Smooth muscle cell (in vitro differentiated cells): Measurements from ENCODE around the gene TXLNB. TPM values are rescaled to one million over a fixed set of nuclear protein-coding genes. Genes with fewer than 3 reads are reported as not detected.

Source experiments
- DNase-seq: peaks from one replicate; lab custom pipeline; 2025; ENCODE audit not compliant: unreplicated experiment; lab: John Stamatoyannopoulos, UW
- H2AFZ ChIP-seq: fragments of 200-600 bp; sonication (generic); 2 replicates; pipeline ENCODE4 v1.6.0; 2016; ENCODE audit warnings: antibody characterized with exemption, low read depth, mild to moderate bottlenecking
- H3F3A ChIP-seq: fragments of 200-600 bp; sonication (generic); 2 replicates; pipeline ENCODE4 v1.6.0; 2017; ENCODE audit warnings: antibody characterized with exemption, low read depth
- H3K27ac ChIP-seq: fragments of 200-600 bp; sonication (generic); 2 replicates; pipeline ENCODE4 v1.5.1; 2016; ENCODE audit warnings: low read depth, mild to moderate bottlenecking
- H3K27me3 ChIP-seq: fragments of 200-600 bp; sonication (generic); 2 replicates; pipeline ENCODE4 v1.6.1; 2016; ENCODE audit warnings: low read depth, mild to moderate bottlenecking
- H3K36me3 ChIP-seq: fragments of 200-600 bp; sonication (generic); 2 replicates; pipeline ENCODE4 v1.5.1; 2016; ENCODE audit warnings: low read depth
- H3K4me1 ChIP-seq: fragments of 200-600 bp; sonication (generic); 2 replicates; pipeline ENCODE4 v1.5.1; 2016; ENCODE audit warnings: low read depth
- H3K4me2 ChIP-seq: fragments of 200-600 bp; sonication (generic); 2 replicates; pipeline ENCODE4 v1.6.0; 2016; ENCODE audit warnings: mild to moderate bottlenecking
- H3K4me3 ChIP-seq: fragments of 200-600 bp; sonication (generic); 2 replicates; pipeline ENCODE4 v1.5.1; 2016; ENCODE audit warnings: mild to moderate bottlenecking
- H3K79me2 ChIP-seq: fragments of 200-600 bp; sonication (generic); 2 replicates; pipeline ENCODE4 v1.6.0; 2016; ENCODE audit warnings: low read depth, mild to moderate bottlenecking
- H3K9ac ChIP-seq: fragments of 200-600 bp; sonication (generic); 2 replicates; pipeline ENCODE4 v1.6.0; 2016; ENCODE audit warnings: low read depth
- H3K9me3 ChIP-seq: fragments of 200-600 bp; sonication (generic); replicated peaks from 2 replicates; pipeline ENCODE4 v1.5.1; 2016; ENCODE audit warnings: low read depth
- H4K20me1 ChIP-seq: fragments of 200-600 bp; sonication (generic); 2 replicates; pipeline ENCODE4 v1.6.0; 2016; ENCODE audit warnings: low read depth
- WGBS: methylation state at CpG from one replicate; pipeline ENCODE4 v1.1.7; 2016; ENCODE audit warnings: low lambda C conversion rate; 5-methylcytosine and 5-hydroxymethylcytosine counted together
- polyA plus RNA-seq: library from polyadenylated mRNA; unstranded; fragments of >200 nt; fragmentation: Nextera tagmentation; extraction: Ambion mirVana; gene quantifications from 2 replicates; pipeline ENCODE4 v1.2.1, GENCODE V29; 2016
- total RNA-seq: library from RNA; depleted of rRNA; stranded (reverse); fragments of >200 nt; gene quantifications from 2 replicates; pipeline ENCODE4 v1.2.3, GENCODE V29; 2014
- TF ChIP-seq, protein P1 (sequence below): fragments of 200-600 bp; sonication (generic); IDR thresholded peaks from 2 replicates; pipeline ENCODE4 v1.5.1; 2017; ENCODE audit warnings: borderline replicate concordance, mild to moderate bottlenecking, antibody characterized with exemption; ENCODE audit not compliant: insufficient read depth, poor library complexity, severe bottlenecking

The TXLNB gene
- total and polyA plus RNA-seq, 2 experiments from 2014 or later: not detected

GRCh38 chr6:139334806-139335446 is 43.1 kb upstream of the TXLNB start:
- Histone ChIP-seq H3K27ac (peak overlapping the region; percentile 46), H3K27me3 (no peaks in the 10 kb centered on the region), H3K4me2 (no peak overlapping the region), H3K79me2 (no peaks in the 10 kb centered on the region), H3F3A (no peaks in the 10 kb centered on the region), H3K9ac (no peak overlapping the region), H2AFZ (peak overlapping the region; percentile 32), H3K4me3 (no peak overlapping the region), H3K36me3 (no peaks in the 10 kb centered on the region), H3K9me3 (no peaks in the 10 kb centered on the region), H3K4me1 (no peaks in the 10 kb centered on the region), H4K20me1 (no peaks in the 10 kb centered on the region)
- no peak for DNase-seq
- TF ChIP-seq, protein P1, sequence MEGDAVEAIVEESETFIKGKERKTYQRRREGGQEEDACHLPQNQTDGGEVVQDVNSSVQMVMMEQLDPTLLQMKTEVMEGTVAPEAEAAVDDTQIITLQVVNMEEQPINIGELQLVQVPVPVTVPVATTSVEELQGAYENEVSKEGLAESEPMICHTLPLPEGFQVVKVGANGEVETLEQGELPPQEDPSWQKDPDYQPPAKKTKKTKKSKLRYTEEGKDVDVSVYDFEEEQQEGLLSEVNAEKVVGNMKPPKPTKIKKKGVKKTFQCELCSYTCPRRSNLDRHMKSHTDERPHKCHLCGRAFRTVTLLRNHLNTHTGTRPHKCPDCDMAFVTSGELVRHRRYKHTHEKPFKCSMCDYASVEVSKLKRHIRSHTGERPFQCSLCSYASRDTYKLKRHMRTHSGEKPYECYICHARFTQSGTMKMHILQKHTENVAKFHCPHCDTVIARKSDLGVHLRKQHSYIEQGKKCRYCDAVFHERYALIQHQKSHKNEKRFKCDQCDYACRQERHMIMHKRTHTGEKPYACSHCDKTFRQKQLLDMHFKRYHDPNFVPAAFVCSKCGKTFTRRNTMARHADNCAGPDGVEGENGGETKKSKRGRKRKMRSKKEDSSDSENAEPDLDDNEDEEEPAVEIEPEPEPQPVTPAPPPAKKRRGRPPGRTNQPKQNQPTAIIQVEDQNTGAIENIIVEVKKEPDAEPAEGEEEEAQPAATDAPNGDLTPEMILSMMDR: no peak
- WGBS: 68% methylated on average over 5 of the region's 5 CpGs

DNA sequence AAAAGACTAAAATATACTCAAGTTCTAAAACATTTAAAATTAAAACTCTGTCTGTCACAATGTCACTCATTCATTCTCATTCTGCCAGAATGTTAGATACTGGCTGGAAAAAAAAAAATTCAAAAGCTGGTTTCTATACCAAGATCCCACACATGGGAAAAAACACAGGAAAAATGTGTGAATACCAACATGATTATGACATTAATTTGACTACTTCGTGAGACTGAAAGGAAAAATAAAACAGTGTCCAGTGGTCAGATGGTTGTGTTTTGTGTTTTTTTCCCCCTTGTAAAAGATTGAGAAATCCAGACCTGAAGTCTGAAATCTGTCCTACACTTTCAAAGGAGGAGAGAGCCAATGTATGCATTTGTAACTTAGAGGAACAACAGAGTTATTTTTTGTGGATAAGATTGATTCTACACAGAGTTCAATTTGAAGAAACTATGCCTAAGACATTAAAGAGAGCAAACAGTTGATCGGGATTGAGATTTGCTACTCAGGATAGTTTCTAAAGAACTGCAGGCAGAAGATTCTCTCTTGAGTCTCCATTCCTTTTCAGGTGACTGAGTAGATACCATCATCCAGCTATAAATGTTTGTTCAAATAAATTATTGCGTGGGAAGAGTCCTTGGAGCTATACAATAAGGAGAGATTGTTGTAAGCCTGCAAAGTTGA is 39.2 kb upstream of the TXLNB start:
- Histone ChIP-seq H3K4me2 (no peak overlapping the region), H3K27ac (no peak overlapping the region), H3K4me1 (no peaks in the 10 kb centered on the region), H4K20me1 (no peaks in the 10 kb centered on the region), H3K36me3 (no peaks in the 10 kb centered on the region), H3K27me3 (no peaks in the 10 kb centered on the region), H3K9me3 (no peaks in the 10 kb centered on the region), H3K4me3 (no peak overlapping the region), H3K9ac (no peak overlapping the region), H3F3A (no peaks in the 10 kb centered on the region), H3K79me2 (no peaks in the 10 kb centered on the region), H2AFZ (peak overlapping the region; percentile 76)
- 75% methylated on average over 3 of the region's 3 CpGs for WGBS
- DNase-seq: no peak
- TF ChIP-seq, protein P1: no peak

DNA sequence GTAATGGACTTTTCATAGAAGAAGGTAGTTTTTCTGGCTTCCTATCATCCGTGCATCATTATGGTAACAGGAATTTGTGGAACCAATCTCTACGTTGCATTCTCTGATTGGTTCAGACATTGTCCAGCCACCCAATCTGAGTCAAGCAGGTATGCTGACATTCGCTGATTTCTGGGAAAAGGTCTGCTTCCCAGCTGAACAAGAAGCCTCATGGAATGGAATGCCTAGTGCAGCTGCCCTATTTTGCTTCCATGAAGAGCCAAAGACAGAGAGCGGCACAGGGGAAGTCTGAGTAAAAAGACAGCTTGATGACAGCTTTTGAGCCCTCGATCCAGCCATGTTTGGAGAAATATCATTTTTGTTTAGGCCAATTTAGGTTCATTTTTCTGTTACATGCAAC is 38.5 kb upstream of the TXLNB start:
- Histone ChIP-seq H3K4me2 (no peak overlapping the region), H3K4me3 (no peak overlapping the region), H3K36me3 (no peaks in the 10 kb centered on the region), H3K9ac (no peak overlapping the region), H3K4me1 (no peaks in the 10 kb centered on the region), H3K27me3 (no peaks in the 10 kb centered on the region), H3F3A (no peaks in the 10 kb centered on the region), H4K20me1 (no peaks in the 10 kb centered on the region), H3K27ac (no peak overlapping the region), H3K9me3 (no peaks in the 10 kb centered on the region), H3K79me2 (no peaks in the 10 kb centered on the region), H2AFZ (no peak overlapping the region)
- TF ChIP-seq, protein P1: no peak
- WGBS: 91% methylated on average over 5 of the region's 5 CpGs
- no peak for DNase-seq
